Muscle layer of duodenum (tissue), 2 donors: ENCODE data around the gene PYDC1.
"Not testable (repeated sequence)": the region's sequence is repeated elsewhere in the genome, so short reads cannot be mapped to it uniquely, and the experiment has no call there.

Experiments
- H3K27ac ChIP-seq: one replicate; pipeline ENCODE4 v1.7.0; 2013; ENCODE audit warnings: mild to moderate bottlenecking, low read length
- H3K27me3 ChIP-seq: one replicate; pipeline ENCODE4 v1.7.0; 2013; ENCODE audit warnings: low read depth, mild to moderate bottlenecking, control low read depth, low read length
- H3K36me3 ChIP-seq, 2 donors: one replicate each; pipeline ENCODE4 v1.7.0; 2013; ENCODE audit warnings: low read length in 2 of 2, control low read depth in 1 of 2, mild to moderate bottlenecking in 1 of 2; ENCODE audit not compliant: insufficient read depth in 2 of 2, control insufficient read depth in 1 of 2
- H3K4me1 ChIP-seq, 2 donors: one replicate each; pipeline ENCODE4 v1.7.0; 2013; ENCODE audit warnings: low read length in 2 of 2, mild to moderate bottlenecking in 2 of 2, control low read depth in 1 of 2, moderate library complexity in 1 of 2; ENCODE audit not compliant: insufficient read depth in 2 of 2, control insufficient read depth in 1 of 2
- H3K4me3 ChIP-seq, 2 donors: one replicate each; pipeline ENCODE4 v1.7.0; 2013; ENCODE audit warnings: low read length in 2 of 2, low read depth in 1 of 2, mild to moderate bottlenecking in 1 of 2
- H3K9me3 ChIP-seq, 2 donors: one replicate each; pipeline ENCODE4 v1.7.0; 2013; ENCODE audit warnings: low read length in 2 of 2, control low read depth in 1 of 2, mild to moderate bottlenecking in 1 of 2; ENCODE audit not compliant: control insufficient read depth in 1 of 2
- donor health status: healthy.

PYDC1 gene

DNA sequence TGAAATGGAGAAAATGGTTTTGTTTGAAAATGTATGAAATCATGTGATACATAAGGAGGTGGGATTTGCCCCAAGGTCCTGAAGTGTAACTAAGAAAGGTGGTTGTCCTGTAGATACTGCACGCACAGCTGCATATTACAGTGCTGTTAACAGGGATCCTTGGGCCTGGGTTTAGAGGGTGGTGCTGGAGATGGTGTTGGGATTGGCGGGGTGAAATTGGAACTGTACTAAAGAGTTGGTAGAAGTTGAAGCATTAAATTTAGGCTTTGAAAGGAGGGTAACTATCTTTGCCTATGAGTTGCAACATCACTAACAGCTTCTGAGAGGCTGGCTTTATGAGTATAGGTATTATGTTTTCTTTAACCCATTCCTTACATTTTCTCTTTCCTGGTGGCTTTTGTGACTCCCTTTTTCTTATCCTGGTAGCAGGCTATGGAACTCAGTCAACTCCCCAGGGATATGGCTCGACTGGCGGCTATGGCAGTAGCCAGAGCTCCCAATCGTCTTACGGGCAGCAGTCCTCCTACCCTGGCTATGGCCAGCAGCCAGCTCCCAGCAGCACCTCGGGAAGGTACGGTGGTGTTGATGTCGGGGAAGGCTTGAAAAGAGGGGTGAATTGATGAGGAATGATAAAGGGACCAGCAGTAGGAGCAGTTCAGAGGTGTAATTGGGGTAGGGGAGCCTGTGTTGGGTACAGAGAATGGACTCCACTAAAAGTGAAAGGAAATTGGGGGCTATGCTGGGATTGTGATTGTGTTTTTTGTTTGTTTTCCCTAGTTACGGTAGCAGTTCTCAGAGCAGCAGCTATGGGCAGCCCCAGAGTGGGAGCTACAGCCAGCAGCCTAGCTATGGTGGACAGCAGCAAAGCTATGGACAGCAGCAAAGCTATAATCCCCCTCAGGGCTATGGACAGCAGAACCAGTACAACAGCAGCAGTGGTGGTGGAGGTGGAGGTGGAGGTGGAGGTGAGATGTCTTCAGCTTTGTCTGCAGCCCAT lies 33.2 kb downstream of the PYDC1 start:
- Histone ChIP-seq H3K4me3 (no peak overlapping the region), H3K4me1 (peaks cover 17 to 31% of the 10 kb centered on the region in 2 donors), H3K9me3 (no peaks in the 10 kb centered on the region), H3K27me3 (no peaks in the 10 kb centered on the region), H3K36me3 (peaks cover 60 to 63% of the 10 kb centered on the region in 2 donors), H3K27ac (no peak overlapping the region)

DNA sequence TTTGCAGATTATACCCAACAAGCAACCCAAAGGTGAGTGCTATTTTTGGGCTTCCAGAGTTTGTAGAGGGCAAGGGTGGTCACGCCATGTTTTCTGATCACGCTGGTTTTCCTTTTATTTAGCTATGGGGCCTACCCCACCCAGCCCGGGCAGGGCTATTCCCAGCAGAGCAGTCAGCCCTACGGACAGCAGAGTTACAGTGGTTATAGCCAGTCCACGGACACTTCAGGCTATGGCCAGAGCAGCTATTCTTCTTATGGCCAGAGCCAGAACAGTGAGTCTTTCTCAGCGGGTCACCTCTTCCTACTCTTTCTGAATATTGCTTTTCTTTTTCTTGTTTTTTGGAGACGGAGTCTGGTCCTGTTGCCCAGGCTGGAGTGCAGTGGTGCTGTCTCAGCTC lies 34.5 kb downstream of the PYDC1 start:
- Histone ChIP-seq H3K36me3 (peaks cover 47 to 50% of the 10 kb centered on the region in 2 donors), H3K9me3 (no peaks in the 10 kb centered on the region), H3K4me1 (peaks cover 17 to 31% of the 10 kb centered on the region in 2 donors), H3K27ac (peak overlapping the region; percentile 39), H3K4me3 (peak overlapping the region; percentile 37 to 93), H3K27me3 (no peaks in the 10 kb centered on the region)

DNA sequence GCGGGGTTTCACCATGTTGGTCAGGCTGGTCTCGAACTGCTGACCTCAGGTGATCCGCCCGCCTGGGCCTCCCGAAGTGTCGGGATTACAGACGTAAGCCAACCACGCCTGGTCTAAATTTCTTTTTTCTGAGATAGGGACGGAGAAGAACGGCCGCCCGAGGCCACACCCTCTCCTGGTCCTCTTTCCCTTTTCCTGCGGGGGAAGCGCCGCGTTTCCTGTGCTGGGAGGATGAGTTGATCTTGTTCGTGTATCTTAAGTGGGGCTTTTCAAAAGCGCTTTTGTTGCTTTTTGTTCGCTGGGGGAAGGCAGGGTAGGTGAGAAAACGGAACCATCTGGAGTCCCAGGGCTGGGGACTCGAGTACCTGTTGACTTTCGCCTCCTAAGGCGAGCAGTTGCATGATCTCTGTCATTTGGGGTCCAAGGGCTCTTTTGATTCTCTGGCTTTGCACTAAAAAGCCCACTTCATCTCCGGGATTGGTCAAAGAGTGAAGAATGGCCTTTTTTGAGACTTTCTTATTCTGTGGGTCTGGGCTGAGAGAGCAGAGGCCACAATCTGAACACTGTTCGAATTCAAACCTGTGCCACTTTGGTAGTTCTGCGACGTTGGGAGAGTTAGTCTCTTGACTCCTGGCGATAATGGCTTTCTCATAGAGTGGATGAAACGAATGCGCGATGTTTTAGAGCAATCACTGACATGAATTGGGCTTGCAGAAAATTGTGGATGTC lies 35.7 kb downstream of the PYDC1 start:
- peak overlapping the region; percentile 83 to 93 for H3K4me3 ChIP-seq
- H3K36me3 ChIP-seq = peaks cover 36 to 39% of the 10 kb centered on the region in 2 donors
- H3K27ac ChIP-seq = peak overlapping the region; percentile 56
- H3K27me3 ChIP-seq = no peaks in the 10 kb centered on the region
- H3K9me3 ChIP-seq = no peaks in the 10 kb centered on the region
- peaks cover 17 to 31% of the 10 kb centered on the region in 2 donors for H3K4me1 ChIP-seq

DNA sequence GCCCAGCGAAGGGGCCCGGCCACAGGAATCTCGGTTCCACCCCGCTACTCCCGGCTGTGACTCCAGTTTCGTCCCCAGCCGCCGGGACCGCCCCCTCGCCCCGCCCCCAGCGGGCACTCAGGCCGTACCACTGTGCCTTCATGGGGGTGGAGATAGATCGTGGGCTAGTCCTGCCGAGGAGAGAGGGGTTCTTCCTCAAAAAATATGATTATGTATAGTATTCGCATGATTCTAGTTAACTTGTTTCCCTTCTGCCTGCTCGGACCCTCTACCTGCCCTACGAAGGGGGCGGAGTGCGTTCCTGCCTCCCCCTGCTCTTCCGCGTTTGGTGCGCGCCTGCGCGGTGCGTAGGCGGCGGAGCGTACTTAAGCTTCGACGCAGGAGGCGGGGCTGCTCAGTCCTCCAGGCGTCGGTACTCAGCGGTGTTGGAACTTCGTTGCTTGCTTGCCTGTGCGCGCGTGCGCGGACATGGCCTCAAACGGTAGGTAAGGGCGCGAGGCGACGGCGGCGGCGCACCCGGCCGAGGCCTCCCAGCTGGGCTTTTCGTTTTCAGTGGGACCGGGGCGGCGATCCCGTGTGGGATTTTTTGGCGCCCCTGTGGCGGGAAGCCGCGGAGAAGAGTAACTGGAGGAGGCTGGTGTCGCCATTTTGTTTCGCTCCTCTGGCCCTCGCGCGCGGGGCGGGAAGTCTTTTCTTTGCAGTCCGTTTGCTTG lies 37.0 kb downstream of the PYDC1 start, which contains the start of gene FUS:
Gene FUS, plus strand, starts transcription at position 393 of the 713 bp plus-strand sequence. Its CDS starts 76 bp downstream, at position 469.
- Histone ChIP-seq H3K9me3 (no peaks in the 10 kb centered on the region), H3K4me1 (peaks cover 17 to 31% of the 10 kb centered on the region in 2 donors), H3K27me3 (no peaks in the 10 kb centered on the region), H3K4me3 (peak within 1 kb of the TSS; percentile 83 to 93), H3K36me3 (peaks cover 22 to 26% of the 10 kb centered on the region in 2 donors), H3K27ac (peak within 1 kb of the TSS; percentile 94)

DNA sequence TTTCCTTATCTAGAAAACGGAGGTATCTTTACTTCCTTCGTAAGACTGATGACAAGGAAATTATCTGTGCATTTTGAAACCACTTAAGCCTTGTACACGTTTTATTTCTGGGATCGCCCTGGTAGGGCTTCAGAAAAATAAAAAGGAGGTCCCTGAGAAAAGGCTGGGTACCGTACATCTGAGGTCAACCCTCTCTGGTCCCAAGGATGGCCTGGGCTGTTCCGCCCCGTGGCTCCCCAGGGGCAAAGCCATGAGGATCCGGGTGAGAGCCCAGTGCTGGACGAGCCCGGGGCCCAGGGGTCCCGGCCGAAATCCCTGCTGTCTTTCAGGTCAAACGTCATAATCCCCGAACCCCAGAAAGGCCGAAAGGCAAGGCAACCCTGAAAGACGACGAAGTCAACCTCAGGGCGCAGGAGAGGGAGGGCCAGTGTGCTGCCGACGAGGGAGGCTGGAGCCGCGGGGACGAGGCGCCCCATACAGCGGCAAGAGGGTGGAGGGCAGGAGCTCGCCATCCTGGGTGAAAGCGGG lies 37.7 kb downstream of the PYDC1 start:
- peaks cover 17 to 31% of the 10 kb centered on the region in 2 donors for H3K4me1 ChIP-seq
- peak overlapping the region; percentile 83 to 93 for H3K4me3 ChIP-seq
- no peaks in the 10 kb centered on the region for H3K9me3 ChIP-seq
- peaks cover 16 to 21% of the 10 kb centered on the region in 2 donors for H3K36me3 ChIP-seq
- H3K27me3 ChIP-seq = no peaks in the 10 kb centered on the region
- H3K27ac ChIP-seq = peak overlapping the region; percentile 94

DNA sequence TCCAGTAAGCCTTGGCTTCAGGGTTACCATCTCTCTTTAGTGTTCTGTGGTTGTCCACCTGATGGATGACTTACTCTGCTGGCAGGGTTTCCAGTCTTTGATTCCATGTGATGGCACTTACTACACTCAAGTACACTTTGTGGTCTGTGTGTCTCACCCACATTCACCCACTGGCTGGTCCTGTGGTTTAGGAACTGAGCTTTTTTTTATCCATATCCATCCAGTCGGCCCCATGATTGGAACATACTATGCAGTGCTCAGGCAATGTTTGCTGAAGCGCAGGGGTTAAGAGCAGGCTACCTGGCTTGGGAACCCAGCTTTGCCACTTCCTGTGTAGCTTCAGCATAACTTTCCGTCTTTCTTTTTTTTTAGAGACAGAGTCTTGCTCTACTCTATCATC lies 39.8 kb downstream of the PYDC1 start:
- H3K36me3 ChIP-seq = peaks cover 0 to 5% of the 10 kb centered on the region in 2 donors
- no peak overlapping the region for H3K4me3 ChIP-seq
- no peak overlapping the region for H3K27ac ChIP-seq
- no peaks in the 10 kb centered on the region for H3K27me3 ChIP-seq
- peaks cover 3 to 11% of the 10 kb centered on the region in 2 donors for H3K4me1 ChIP-seq
- H3K9me3 ChIP-seq = no peaks in the 10 kb centered on the region

DNA sequence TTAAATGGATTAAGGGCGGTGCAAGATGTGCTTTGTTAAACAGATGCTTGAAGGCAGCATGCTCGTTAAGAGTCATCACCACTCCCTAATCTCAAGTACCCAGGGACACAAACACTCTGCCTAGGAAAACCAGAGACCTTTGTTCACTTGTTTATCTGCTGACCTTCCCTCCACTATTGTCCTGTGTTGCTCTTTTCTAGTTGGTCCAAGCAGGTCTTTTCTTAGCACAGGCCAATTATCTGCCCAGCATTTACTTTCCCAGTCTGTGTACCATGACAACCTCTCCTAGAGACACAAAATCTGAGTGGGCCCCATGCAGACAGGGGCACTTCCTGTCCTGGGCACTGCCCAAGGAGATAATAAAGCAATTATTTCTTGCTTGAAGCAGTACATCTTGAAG lies 46.9 kb downstream of the PYDC1 start:
- not testable (repeated sequence) for H3K4me1 ChIP-seq, H3K9me3 ChIP-seq, H3K27me3 ChIP-seq, H3K27ac ChIP-seq, H3K36me3 ChIP-seq, H3K4me3 ChIP-seq

DNA sequence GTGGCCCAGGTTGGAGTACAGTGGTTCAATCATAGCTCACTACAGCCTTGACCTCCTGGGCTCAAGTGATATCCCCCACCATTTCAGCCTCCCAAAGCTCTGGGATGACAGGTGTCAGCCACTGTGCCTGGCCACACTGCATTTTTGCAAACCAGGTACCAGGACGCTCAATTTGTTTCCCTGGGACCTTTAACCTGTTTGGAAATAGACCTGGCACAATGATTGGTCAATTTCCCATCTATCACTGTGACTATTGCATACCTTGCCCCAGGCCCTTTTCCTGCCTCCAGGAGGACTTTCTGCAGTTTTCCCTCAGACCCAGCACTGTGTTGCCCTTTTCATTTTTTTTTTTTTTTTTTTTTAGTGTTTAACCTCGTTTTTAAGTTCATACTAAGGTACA lies 48.1 kb downstream of the PYDC1 start:
- Histone ChIP-seq H3K4me3 (no peak overlapping the region), H3K4me1 (no peaks in the 10 kb centered on the region), H3K27ac (no peak overlapping the region), H3K27me3 (no peaks in the 10 kb centered on the region), H3K36me3 (no peaks in the 10 kb centered on the region), H3K9me3 (no peaks in the 10 kb centered on the region)

DNA sequence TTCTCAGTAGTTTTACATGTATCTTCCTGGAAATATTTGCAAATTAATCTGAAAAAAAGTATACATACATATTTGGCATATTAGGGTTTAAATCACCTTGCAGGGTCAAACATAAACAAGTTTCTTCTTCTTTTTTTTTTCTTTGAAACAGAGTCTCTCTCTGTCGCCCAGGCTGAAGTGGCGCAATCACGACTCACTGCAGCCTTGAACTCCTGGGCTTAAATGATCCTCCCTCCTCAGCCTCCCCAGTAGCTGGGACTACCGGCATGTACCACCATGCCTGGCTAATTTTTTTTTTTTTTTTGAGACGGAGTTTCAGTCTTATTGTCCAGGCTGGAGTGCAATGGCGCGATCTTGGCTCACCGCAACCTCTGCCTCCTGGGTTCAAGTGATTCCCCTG lies 49.6 kb downstream of the PYDC1 start:
- H3K4me3 ChIP-seq = no peak overlapping the region
- H3K36me3 ChIP-seq = no peaks in the 10 kb centered on the region
- H3K27me3 ChIP-seq = no peaks in the 10 kb centered on the region
- H3K9me3 ChIP-seq = no peaks in the 10 kb centered on the region
- H3K27ac ChIP-seq = no peak overlapping the region
- no peaks in the 10 kb centered on the region for H3K4me1 ChIP-seq
